Jurkat, Clone E6-1 (cell line): ENCODE results near the gene CELA2B.
"Not testable (repeated sequence)": the region's sequence is repeated elsewhere in the genome, so short reads cannot be mapped to it uniquely, and the experiment has no call there.

Experiments
- DNase-seq: peaks from one replicate; pipeline ENCODE4 v3.0.0-alpha.2; 2011; ENCODE audit warnings: low read depth, low spot score
- H3K4me3 ChIP-seq: 2 replicates; pipeline ENCODE4 v1.5.1; 2011; ENCODE audit warnings: mild to moderate bottlenecking, low read length, control low read depth, moderate library complexity

Gene CELA2B

DNA sequence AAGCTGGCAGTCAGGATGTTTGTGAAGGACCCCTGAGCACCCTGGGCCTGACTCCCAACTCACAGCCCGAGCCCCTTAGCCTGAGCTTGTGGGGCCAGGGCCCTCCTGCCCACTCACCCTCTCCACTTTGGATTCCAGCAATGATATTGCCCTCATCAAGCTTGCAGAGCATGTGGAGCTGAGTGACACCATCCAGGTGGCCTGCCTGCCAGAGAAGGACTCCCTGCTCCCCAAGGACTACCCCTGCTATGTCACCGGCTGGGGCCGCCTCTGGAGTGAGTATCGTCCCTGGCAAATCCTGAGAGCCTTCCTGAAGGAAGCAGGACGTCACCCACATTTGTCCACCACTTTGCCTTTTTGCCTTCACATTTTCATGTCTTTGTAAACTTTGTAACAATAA is 32.6 kb upstream of the CELA2B start:
- DNase-seq = no peak
- H3K4me3 ChIP-seq = no peak overlapping the region

DNA sequence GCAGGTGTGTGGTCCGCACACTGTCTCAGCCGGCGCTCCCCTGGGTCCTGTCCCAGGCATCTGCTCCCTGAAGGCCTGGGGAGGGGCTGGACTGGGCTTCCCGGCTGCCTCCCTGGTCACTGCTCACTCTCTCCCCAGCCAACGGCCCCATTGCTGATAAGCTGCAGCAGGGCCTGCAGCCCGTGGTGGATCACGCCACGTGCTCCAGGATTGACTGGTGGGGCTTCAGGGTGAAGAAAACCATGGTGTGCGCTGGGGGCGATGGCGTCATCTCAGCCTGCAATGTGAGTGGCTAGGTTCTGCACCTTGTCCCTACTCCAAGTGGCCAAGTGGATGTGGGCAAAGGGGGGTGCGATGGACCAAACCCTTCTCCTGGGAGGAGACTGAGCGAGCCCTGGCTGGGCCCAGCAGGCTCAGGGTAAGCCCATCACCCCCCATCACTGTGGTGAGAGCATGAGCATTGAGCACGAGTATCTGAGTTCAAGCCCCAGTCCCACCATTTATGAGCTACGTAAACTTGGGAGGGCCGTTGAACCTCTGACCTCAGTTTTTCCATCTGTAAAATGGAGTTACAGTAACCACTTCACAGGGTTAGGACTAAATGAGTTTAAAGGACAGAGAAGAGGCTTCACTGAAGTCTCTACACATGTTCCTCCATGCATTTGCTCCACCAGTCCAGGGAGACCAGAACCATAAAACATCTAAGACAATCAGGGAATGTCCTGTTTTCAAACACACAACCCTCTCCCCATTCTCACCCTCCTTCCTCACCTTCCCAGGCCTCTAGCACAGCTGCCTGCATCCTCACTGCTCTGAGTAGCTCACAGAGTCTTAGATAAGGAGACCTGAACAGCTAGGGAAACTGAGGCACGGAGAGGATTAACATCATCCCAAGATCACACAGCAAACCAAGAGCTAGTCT is 31.2 kb upstream of the CELA2B start:
- DNase-seq = no peak
- no peak overlapping the region for H3K4me3 ChIP-seq

DNA sequence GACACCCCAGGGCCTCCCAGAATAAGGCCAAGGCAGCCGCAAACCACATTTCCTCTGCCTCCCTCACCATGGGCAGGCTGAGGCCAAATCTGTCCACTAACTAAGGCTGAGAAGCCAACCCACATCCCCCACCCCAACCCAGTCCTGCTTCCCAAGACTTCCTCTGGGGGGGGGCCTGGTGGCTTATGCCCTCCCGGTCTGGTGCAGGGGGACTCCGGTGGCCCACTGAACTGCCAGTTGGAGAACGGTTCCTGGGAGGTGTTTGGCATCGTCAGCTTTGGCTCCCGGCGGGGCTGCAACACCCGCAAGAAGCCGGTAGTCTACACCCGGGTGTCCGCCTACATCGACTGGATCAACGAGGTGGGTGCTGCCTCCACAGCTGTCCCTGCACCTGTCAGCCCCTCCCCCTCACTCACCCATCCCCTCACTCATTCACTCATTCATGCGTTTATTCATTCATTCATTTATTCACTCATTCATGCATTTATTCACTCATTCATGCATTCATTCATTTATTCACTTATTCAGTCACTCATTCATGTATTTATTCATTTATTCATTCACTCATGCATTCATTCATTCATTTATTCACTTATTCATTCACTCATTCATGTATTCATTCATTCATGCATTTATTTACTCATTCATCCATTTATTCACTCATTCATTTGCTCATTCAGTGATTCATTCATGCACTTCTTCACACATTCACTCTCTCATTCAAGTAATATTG is 30.3 kb upstream of the CELA2B start:
- DNase-seq = no peak
- no peak overlapping the region for H3K4me3 ChIP-seq

DNA sequence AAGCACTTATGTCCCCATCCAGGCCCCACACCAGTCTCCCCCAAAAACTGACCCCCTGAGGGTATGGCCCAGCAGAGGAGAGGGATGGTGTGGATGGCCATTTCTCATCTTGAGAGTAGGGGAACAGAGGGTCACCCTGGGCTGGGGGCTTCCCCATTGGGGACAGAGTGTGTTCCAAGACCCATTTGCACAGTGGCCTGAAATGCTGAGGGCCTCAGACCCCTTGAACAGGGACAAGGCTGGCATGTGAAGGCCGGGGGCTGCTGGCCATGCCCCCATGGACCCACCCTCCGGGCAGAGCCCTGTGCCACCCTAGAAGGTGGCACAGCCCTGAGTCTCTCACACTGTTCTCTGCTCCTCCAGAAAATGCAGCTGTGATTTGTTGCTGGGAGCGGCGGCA is 29.7 kb upstream of the CELA2B start:
- H3K4me3 ChIP-seq = no peak overlapping the region
- no peak for DNase-seq

DNA sequence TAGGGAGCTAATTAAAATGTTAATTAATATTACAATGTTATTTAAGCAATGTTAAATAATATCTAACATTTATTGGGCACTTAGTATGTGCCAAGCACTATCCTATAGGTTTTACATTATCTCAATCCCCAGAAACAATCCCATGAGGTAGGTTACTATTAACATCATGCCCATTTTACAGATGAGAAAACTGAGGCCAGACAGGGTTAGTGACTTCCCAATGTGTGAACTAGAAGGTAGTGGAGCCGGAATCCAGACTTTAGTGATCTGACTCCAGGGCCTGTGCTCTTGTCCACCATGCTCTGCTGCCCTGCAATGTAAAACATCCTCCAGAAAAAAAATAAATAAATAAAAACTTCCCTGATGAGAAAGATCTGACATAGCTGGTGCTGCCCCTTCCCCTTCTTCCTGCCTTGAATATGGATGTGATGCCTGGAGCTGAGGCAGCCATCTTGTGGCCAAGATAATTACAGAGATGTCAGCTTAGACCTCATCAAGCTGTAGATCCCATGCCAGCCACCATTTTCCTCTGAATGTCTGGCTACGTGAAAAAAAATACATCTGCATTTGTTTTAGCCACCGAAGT is 26.9 kb upstream of the CELA2B start:
- DNase-seq = no peak

DNA sequence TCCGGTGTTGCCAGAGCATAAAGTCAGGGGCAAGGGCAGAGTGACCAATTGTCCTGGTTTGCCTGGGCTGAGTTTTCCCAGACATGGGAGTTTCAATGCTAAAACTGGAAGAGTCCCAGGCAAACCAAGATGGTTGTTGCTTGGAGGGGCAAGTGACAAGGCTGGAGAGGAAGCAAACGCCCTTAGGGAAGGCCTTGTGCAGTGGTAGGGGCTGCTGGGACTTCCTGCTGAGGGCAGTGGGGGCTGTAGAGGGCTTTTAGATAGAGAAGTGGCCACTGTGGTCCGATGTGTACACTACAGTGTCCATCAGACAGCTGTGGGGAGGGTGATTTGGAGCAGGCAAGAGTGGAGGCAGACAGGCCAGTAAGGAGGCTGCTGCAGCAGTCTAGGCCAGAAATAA is 26.3 kb upstream of the CELA2B start:
- no peak for DNase-seq
- no peak overlapping the region for H3K4me3 ChIP-seq

More for the DNA sequence above, 26.9 kb upstream of the CELA2B start:
- no peak overlapping the region for H3K4me3 ChIP-seq

DNA sequence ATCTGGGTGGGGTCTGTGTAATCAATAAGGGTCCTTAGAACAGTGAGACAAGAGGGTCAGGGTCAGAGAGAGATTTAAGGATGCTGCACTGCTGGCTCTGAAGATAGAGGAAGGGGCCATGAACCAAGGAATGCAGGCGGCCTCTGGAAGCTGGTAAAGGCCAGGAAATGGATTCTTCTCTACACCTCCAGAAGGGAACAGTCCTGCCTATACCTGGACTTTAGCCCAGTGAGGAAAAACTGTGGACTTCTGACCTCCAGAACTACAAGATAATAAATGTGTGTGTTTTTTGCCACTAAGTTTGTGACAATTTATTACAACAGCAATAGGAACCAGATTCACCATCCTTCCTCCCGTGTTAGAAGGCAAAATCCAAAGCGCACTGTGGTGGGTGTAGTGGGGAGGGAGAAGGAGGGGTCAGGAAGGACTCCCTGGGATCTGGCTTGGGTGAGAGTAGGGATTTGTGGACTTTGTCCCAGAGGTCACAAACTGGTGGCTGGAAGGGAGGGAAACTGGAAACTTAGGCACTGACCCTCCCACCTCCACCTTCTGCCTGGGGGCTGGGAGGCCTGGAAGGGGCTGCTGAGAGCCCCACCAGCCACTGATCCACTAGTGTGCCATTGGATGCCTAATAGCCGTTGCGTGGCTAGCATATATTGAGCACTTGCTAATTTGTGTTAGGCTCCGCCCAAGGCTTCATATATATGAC is 24.7 kb upstream of the CELA2B start:
- no peak for DNase-seq
- H3K4me3 ChIP-seq = no peak overlapping the region

DNA sequence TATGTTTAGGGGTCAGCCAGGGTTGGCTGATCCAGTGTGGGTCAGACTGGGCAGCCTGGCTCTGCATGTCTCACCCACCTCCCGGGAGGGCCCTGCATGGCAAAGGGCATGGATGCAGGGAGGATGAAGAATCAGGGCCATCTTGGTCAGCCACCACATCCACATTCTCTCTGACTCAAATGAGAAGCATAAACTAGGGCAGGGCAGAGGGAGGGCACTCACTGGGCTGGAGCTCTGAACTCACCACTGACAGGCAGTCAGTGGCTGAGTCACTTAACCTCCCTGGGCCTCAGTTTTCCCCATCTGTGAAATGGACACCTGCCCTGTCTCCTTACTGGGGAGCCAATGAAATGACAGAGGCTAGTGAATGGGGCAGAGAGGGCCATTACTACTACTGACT is 23.7 kb upstream of the CELA2B start:
- H3K4me3 ChIP-seq = no peak overlapping the region
- no peak for DNase-seq

DNA sequence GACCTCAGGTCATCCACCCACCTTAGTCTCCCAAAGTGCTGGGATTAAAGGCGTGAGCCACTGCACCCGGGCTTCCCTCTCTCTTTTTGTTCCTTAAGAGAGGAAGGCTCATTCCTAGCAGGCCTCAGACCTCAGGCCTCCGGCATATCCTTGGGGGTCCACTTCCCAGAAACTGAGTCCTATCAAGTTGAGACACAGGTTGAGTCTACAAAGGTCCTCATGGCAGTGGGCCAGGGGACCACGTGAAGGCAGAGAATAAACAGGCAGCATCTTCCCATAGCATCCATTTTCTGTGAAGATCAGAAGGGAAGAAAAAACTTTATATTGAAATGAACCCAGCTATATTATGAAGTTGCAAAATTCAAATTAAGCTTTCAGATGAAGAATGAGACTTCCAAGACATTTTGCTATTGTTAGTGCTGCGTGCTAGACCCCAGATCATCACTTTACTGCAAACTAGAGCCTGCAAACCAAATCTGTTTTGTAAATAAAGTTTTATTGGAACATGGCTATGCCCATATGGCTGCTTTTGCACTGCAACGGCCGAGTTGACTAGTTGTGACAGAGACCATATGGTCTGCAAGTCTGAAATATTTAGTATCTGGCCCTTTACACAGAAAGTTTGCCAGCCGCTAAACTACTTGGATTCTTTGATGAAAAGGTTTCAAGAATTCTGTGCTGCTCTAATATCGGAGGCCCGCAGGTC is 22.9 kb upstream of the CELA2B start:
- no peak overlapping the region for H3K4me3 ChIP-seq
- no peak for DNase-seq

DNA sequence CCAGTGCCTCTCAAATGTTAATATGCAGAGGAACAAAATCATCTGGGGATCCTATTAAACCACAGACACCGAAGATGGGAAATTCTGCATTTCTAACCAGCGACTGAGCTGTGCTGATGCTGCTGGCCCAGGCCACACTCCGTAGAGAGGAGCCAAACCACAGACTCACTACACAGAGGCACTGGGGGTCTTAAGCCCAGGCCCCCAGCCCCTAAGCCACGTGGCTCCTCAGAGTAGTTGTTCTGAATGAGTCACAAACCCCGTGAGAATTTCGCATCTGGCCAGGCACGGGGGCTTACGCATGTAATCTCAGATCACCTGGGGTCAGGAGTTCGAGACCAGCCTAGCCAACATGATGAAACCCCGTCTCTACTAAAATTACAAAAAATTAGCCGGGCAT is 22.2 kb upstream of the CELA2B start:
- no peak for DNase-seq
- H3K4me3 ChIP-seq = no peak overlapping the region

DNA sequence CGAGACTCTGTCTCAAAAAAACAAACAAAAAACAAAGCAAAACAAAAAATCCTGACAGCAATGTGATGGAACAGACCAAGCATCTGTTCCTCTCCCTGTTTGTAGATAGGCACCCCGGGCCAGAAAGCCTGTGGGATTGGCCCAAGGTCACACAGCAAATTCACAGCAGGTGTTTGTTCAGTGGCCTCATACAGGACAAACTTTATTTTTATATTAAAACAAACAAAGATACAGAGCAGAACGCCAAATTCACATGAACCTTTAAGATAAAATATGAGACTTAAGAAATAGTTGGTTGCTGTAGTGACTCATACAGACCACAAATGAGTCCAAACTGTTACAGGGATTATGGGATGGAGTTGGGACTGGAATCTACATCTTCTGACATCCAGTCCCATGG is 21.6 kb upstream of the CELA2B start:
- no peak overlapping the region for H3K4me3 ChIP-seq
- DNase-seq = no peak

DNA sequence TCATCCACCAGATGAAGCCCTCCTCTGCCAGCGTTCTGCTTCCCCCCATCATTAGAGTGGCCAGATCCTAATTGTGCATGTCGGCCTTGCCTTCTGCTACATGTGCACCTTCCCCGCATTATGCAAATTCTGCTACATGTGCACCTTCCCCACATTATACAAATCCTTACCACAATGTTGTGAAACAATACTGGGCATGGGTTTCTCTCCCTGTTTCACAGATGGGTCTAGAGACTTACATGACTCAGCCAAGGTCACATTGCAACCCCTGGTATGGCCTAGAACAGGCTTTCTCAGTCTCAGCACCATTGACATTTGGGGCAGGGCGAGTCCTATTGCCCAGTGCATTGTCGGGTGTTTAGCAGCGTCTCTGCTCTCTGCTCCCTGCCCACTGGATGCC is 20.4 kb upstream of the CELA2B start:
- no peak overlapping the region for H3K4me3 ChIP-seq
- DNase-seq = no peak

DNA sequence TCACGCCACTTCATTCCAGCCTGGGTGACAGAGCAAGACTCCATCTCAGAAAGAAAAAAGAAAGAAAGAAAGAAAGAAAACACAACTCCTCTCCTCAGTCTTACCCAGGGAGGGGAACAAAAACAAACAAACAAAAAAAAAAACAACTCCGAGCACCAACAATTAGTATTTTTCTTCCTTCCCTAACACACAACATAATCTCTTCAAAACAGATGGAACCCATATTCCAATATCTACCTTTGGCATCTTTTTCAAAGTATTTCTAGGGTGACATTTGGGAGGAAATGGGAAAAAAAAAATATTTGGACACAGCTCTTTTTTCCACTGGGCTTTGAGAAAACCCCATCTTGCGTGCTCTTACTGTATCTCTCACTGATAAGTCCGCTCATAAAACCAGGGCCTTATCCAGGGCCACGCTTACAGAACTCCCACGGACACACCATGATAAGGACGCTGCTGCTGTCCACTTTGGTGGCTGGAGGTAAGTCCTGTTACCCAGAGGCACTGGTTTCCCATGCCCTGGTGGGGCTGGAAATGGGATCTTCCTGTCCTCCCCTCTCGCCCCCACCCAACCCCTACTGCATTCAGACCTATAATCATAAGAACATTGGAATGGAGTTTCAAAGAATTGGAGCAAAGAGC is 19.5 kb upstream of the CELA2B start, which contains the start of gene CELA2A:
TSS of gene CELA2A (plus strand) at position 420 of the 642 bp plus-strand sequence. CDS start at position 442, 22 bp downstream.
- DNase-seq = no peak
- H3K4me3 ChIP-seq = no peak within 1 kb of the TSS

DNA sequence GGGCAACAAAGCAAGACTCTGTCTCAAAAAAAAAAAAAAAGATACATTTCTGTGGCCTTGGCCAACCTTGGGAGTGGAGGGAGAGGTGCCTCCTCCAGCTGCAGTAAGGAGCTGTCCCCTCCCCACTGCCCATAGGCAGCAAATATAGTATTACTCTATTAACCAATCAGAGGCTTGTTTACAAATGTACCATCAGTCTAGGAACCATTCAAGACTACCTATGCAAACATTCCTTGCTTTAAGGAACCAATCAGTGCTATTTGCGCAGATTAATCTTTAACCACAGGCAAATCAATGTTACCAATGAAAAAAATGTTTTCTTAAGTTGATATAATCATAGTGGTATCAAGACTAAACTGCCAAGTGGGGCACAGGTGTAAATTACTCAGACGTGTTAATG is 18.3 kb upstream of the CELA2B start:
- no peak for DNase-seq
- H3K4me3 ChIP-seq = no peak overlapping the region

DNA sequence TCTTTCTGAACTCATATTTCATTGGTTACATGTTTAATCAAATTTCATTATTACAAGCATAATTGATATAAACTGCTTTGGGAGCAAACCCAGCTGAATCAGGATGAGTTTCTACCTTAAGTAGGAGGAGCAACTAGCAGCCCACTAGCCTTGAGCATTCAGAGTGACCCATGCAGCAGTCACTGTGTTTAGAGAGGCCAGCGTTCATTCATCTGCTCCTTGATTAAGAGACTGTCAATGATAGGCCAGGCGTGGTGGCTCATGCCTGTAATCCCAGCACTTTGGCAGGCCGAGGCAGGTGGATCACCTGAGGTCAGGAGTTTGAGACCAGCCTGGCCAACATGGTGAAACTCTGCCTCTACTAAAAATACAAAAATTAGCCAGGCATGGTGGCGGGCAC is 17.5 kb upstream of the CELA2B start:
- not testable (repeated sequence) for H3K4me3 ChIP-seq, DNase-seq

DNA sequence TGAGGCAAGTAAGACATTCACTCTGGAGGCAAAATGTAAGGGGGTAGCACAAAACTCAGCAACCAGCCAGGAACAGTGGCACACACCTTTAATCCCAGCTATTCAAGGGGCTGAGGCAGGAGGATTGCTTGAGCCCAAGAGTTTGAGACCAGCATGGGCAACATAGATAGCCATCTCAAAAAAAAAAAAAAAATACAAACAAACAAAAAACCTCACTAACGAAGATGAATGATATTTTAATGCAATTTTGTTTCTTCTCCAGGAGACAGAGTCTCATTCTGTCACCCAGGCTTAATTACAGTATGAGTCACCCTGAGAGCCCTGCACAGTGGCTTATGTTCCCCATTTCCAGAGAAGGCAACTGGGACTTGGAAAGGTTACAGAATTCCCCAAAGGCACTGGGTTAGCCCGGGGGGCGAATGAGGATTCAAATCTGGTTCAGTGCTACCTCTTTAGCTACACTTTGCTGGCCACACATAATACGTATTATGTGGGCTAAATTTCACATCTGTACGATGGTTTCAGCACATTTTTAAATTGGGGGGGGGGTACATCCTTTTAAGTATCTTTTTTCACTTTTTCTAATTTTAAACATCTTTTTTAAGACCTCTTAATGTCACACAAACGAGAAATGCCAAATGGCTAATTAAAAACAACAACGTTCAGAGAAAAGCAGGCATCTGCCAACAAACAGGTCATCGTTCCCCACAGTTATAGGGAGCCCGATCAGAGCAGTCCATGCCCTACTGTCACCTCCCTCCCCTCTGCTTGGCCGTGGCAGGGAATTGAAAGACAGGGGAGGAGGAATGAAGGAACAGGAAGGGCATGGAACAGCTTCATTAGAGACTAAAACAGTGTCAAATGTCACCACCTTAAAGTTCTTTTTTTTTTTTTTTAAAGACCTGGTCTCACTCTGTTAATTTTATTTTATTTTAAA is 15.9 kb upstream of the CELA2B start:
- H3K4me3 ChIP-seq = no peak overlapping the region
- DNase-seq = no peak

DNA sequence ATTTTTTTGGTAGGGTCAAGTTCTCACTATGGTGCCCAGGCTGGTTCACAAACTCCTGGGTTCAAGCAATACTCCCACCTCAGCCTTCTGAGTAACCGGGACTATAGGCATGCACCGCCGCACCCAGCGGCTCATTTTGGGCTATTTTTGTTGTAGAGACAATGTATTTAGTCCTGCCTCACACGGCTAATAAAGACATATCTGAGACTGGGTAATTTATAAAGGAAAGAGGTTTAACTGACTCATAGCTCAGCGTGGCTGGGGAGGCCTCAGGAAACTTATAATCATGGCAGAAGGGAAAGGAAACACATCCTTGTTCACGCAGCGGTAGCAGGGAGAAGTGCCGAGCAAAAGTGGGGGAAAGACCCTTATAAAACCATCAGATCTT is 15.2 kb upstream of the CELA2B start:
- DNase-seq = no peak
- H3K4me3 ChIP-seq = no peak overlapping the region
